CD4-positive, alpha-beta T cell treated with Interleukin-6 for 4 hours (primary cell): ENCODE measurements around the gene SORBS1.

Experiments
- DNase-seq: peaks from one replicate; pipeline ENCODE4 v3.0.0-alpha.2; 2020; ENCODE audit warnings: mixed read lengths

The SORBS1 gene

GRCh38 chr10:95564291-95564690 is 3.1 kb upstream of the SORBS1 start:
- no peak for DNase-seq

- DNase-seq, result no peak
Observed at GRCh38 chr10:95562341-95562965, 1.3 kb upstream of the SORBS1 start.

GRCh38 chr10:95561864-95562177 is 650 bp upstream of the SORBS1 start:
- no peak for DNase-seq

GRCh38 chr10:95560278-95561176 is 644 bp downstream of the SORBS1 start:
- peak; percentile 55 for DNase-seq

- DNase-seq, result no peak
Observed at GRCh38 chr10:95559896-95560277, 1.3 kb downstream of the SORBS1 start.

GRCh38 chr10:95559471-95559870 is 1.7 kb downstream of the SORBS1 start:
- DNase-seq, result no peak

- no peak for DNase-seq
Observed at GRCh38 chr10:95558593-95559320, 2.4 kb downstream of the SORBS1 start.

GRCh38 chr10:95556994-95557767 is 4.0 kb downstream of the SORBS1 start:
- DNase-seq, result no peak

GRCh38 chr10:95553674-95554073 is 7.5 kb downstream of the SORBS1 start:
- DNase-seq, result no peak

- no peak for DNase-seq
Observed at GRCh38 chr10:95552679-95553342, 8.4 kb downstream of the SORBS1 start.

GRCh38 chr10:95550073-95550672 is 11.0 kb downstream of the SORBS1 start:
- no peak for DNase-seq

- DNase-seq, result no peak
Observed at GRCh38 chr10:95547791-95548435, 13.3 kb downstream of the SORBS1 start.

- DNase-seq, result no peak
Observed at GRCh38 chr10:95547197-95547596, 14.0 kb downstream of the SORBS1 start.

- no peak for DNase-seq
Observed at GRCh38 chr10:95545981-95546380, 15.2 kb downstream of the SORBS1 start.

GRCh38 chr10:95544783-95545500 is 16.2 kb downstream of the SORBS1 start:
- DNase-seq, result no peak

- no peak for DNase-seq
Observed at GRCh38 chr10:95543459-95543858, 17.7 kb downstream of the SORBS1 start.

GRCh38 chr10:95542761-95543160 is 18.4 kb downstream of the SORBS1 start:
- DNase-seq, result no peak

GRCh38 chr10:95542330-95542729 is 18.8 kb downstream of the SORBS1 start:
- no peak for DNase-seq

GRCh38 chr10:95540514-95541052 is 20.6 kb downstream of the SORBS1 start:
- no peak for DNase-seq

GRCh38 chr10:95539560-95540284 is 21.4 kb downstream of the SORBS1 start:
- DNase-seq, result no peak
